ENCODE measurements around the gene DNAH2. TPM values are rescaled to one million over a fixed set of nuclear protein-coding genes. Genes with fewer than 3 reads are reported as not detected.

Gene DNAH2
- polyA plus RNA-seq, 3 donors = 0.25 to 0.43 (median 0.25) TPM

DNA sequence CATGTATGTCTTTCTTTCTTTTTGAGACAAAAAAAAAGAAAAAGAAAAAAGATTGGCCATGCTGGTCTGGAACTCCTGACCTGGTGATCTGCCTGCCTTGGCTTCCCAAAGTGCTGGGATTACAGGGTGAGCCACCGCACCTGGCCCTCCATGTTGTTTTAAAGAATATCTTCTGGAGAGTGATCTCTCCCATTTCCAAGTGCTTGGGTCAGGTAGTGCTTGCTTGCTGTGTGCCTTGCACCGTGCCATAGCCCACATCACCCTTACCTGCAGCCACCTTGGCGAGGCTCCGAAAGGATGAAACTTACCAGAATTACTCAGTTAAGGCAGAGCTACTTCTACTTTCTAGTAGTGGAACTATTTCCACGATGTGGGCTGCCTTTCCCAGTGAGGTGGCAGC, 97.4 kb downstream of the DNAH2 start:
- no peak for DNase-seq (ENCODE audit: low read depth in 3 of 3, low spot score in 2 of 3)

DNA sequence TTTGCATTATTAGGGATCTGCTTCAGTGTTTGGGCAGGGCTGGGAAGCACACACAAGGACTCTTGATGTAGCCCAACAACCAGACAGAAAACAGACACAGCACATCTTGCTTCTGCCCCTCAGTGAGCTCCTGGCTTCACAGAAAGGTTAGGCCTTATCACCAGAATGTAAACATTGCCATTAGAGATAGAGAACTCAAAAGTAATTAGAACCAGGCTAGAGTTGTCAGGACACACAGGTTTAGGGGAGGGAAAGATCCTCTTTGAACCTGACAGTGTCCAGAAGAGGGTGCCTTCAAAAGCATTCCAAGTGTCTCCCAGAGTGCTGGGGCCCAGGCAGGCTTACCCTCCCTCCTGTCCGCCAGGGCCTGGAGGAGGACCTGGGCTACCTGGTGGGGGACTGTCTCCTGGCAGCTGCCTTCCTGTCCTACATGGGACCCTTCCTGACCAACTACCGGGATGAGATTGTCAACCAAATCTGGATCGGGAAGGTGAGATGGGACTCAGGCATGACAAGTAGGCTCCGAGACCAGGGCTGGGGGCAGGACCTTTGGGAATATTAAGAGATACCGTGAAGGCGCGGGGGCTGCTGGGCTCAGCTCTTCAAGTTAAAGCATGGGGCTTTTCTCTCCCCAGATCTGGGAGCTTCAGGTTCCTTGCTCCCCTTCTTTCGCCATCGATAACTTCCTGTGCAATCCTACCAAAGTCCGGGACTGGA, 99.5 kb downstream of the DNAH2 start:
- DNase-seq (ENCODE audit: low read depth in 3 of 3, low spot score in 2 of 3) = no peak

DNA sequence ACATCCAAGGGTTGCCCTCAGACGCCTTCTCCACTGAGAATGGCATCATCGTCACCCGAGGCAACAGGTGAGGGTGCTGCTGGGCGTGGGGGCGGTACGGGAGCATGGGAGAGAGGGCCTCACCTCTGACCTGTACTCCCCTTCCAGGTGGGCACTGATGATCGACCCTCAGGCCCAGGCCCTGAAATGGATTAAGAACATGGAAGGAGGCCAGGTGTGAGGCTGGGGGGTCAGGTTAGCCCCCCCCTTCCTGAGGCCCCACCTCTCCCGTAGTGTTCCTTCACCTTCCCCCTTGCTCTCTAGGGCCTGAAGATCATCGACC, 100.1 kb downstream of the DNAH2 start:
- DNase-seq (ENCODE audit: low read depth in 3 of 3, low spot score in 2 of 3) = no peak

DNA sequence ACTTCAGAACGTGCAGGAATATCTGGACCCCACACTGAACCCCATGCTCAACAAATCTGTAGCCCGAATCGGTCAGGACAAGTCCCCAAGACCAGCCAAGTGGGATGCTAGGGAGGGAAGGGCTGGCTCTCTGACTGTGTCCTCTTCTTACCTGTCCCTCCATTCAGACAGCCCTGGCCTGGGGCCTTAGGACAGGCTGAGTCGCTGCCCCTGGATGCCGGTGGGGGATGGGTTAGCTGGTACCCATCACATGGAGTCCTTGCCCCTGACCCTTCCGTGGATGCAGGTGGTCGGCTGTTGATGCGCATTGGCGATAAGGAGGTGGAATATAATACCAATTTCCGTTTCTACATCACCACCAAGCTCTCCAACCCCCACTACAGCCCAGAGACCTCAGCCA, 100.5 kb downstream of the DNAH2 start:
- no peak for DNase-seq (ENCODE audit: low read depth in 3 of 3, low spot score in 2 of 3)

DNA sequence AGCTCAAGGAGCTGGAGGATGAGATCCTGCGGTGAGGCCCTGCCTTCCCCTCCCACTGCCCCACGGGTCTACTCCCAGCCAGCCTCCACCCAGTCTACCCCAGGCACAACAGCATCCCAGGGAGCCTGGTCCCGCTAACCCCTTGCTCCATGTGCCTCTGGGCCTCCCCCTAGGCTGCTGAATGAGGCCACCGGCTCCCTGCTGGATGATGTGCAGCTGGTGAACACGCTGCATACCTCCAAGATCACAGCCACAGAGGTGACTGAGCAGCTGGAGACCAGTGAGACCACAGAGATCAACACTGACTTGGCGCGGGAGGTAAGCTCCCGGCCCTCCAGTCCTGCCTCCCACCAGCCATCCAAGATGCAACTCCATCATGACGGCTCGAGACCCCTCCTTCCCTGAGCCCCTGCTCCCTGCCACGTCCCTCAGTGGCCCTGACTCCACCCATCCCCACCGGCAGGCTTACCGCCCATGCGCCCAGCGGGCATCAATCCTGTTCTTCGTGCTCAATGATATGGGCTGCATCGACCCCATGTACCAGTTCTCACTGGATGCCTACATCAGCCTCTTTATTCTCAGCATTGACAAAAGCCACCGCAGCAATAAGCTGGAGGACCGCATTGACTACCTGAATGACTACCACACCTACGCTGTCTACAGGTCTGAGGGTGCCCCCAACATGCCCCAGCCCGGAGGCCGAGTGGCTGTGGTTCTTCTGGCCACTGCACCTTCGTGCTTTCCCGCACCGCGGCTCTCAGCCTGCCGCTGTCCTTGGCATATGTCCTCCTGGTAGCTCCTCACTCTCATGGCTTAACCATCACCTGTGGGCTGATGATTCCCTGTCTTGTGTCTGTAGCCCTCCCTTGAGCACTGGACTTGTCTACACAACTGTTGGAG, 101.5 kb downstream of the DNAH2 start:
- no peak for DNase-seq (ENCODE audit: low read depth in 3 of 3, low spot score in 2 of 3)

DNA sequence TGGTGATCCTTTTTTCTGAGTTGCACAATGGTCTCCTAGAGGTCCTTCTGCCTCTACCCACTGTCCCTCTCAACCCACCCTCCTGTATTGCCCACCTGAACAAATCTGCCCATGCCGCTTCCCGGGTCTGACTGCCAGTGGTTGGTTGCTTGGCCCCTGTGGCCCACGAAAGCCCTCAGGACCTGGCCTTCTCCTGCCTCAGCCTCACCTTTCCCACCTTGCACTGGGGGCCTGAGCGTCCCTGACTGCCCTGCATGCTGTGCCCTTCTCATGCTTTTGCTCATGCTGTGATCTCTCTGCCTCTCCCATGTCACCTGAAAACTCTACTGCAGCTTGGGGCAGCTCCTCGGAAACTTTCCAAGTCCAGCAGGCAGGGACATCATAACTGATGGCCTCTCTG, 102.7 kb downstream of the DNAH2 start:
- no peak for DNase-seq (ENCODE audit: low read depth in 3 of 3, low spot score in 2 of 3)

DNA sequence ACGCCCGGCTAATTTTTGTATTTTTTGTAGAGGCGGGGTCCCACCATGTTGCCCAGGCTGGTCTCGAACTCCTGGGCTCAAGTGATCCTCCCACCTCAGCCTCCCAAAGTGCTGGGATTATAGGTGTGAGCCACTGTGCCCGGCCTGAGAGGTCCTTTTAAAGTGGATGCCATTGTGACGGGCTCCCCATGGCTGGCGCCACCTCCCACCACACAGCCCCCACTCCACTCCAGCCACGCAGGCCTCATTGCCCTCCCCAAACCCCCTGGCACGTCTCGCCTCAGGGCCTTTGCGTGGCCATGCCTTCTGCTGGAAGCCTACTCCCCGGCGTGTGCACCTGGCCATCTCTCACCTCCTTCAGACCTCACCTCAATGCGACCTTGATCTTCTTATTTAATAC, 104.6 kb downstream of the DNAH2 start:
- no peak for DNase-seq (ENCODE audit: low read depth in 3 of 3, low spot score in 2 of 3)

DNA sequence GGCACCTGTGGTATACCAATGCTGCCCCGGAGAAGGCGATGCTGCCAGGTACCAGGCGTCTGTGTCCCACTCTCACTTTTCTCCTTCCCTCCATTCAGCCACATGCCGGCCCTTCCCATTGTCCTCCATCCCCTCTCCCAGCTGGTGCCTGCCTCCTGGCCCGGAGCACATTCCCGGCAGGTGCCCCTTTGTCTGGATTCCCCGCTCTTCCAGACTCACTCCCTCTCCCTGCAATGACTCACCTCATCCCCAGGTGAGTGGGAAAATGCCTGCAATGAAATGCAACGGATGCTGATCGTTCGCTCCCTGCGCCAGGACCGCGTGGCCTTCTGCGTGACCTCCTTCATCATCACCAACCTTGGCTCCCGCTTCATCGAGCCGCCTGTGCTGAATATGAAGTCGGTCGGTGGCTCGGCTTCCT, 106.0 kb downstream of the DNAH2 start:
- DNase-seq (ENCODE audit: low read depth in 3 of 3, low spot score in 2 of 3) = no peak

DNA sequence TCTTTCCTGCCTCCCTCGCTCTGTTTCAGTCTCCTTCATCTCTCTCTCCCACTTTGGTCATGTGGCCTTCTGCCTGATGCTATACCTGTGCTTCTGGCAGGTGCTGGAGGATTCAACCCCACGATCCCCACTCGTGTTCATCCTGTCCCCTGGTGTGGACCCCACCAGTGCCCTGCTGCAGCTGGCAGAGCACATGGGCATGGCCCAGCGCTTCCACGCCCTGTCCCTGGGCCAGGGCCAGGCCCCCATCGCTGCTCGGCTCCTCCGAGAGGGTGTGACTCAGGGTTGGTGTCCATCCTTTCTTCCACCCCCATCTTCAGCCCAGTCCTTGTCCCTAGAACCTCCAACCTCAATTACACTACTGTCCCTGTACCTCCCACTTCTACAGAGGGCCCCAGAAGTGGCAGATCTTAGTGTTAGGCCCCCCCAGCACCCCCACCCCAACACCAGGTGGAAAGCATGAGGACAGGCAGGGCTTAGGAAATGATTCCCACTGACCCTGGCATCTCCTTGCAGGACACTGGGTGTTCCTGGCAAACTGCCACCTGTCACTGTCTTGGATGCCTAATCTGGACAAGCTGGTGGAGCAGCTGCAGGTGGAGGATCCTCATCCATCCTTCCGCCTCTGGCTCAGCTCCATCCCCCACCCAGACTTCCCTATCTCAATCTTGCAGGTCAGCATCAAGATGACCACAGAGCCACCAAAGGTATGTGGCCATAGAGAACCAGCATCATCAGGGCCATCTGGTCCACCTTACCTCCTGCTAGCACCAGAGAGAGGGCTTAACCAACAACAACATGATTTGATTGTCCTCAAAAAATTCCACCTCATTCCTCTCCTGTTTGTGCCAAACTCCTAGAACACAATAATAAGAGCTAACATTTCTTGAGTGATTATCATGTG, 106.7 kb downstream of the DNAH2 start:
- DNase-seq (ENCODE audit: low read depth in 3 of 3, low spot score in 2 of 3) = no peak

DNA sequence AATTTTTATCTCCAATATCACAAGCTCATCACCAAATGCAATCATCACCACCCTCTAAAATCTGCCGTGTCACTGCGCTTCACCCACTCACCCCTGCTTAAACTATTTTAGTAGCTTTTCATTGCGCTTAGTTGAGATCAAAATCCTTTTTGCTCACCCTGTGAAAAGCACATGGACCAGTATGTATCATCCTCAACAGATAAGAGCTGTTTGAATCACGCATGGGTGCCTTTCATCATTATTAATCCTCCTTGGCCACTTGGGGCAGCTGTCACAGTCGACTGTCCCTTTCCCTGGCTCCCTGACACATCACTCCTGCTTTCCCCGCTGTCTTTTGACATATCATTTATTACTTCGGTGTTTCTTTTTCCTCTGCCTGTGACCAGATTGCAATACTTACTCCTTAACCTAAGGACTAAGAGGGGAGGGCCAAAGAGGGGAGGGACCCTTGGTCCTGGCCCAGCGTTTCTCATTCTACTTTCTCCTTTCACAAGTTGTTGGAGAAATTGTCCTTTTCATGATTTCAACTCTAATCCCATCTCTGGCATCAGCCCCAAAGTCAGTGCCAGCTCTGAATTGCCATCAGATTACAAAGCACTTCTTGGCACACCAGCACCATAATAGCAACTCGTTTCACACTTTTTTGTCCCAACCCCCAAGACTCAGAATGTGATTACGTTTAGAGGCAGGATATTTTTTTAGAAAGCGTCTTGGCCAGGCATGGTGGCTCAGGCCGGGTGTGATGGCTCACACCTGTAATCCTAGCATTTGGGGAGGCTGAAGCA, 107.9 kb downstream of the DNAH2 start:
- DNase-seq (ENCODE audit: low read depth in 3 of 3, low spot score in 2 of 3) = no peak

DNA sequence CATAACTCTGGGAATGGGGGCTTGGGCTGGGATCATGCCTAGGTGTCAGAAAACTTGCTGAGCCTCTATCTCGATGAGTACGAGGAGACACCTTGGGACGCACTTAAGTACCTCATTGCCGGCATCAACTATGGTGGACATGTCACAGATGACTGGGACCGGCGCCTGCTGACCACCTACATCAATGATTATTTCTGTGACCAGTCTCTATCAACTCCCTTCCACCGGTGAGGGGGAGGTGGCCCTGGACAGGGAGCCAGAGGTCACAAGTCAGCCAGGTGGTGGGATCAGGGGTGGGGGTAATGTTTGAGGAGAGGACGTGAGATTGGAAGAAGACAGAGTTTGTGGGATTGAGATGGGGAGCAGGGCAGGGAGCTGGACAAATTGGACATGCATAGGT, 113.1 kb downstream of the DNAH2 start:
- DNase-seq (ENCODE audit: low read depth in 3 of 3, low spot score in 2 of 3) = no peak

DNA sequence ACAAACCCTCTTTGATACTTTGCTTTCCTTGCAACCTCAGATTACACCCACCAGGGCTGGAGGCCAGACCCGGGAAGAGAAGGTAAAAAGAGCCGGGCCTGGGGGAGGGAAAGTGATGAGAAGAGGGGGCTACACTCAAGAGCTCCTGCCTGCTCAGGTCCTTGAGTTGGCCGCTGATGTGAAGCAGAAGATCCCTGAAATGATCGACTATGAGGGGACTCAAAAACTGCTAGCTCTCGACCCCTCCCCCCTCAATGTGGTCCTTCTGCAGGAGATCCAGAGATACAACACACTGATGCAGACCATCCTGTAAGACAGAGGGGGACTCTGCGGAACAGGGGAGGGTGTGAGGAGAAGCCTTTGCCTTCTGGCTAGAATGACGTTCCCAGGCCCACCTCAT, 113.7 kb downstream of the DNAH2 start:
- no peak for DNase-seq (ENCODE audit: low read depth in 3 of 3, low spot score in 2 of 3)

DNA sequence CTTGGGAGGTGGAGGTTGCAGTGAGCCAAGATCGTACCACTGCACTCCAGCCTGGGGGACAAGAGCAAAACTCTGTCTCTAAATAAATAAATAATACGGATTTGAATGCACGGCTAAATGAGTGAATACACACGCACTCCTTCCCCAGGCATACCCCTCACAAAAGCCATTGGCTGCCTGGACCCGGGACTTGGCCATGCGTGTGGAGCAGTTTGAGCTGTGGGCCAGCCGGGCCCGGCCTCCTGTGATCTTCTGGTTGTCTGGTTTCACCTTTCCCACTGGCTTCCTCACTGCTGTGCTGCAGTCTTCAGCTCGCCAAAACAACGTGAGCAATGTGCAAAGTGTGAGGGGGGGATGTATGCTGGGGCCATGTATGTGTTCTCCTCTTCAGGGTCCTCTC, 114.9 kb downstream of the DNAH2 start:
- DNase-seq (ENCODE audit: low read depth in 3 of 3, low spot score in 2 of 3) = no peak

DNA sequence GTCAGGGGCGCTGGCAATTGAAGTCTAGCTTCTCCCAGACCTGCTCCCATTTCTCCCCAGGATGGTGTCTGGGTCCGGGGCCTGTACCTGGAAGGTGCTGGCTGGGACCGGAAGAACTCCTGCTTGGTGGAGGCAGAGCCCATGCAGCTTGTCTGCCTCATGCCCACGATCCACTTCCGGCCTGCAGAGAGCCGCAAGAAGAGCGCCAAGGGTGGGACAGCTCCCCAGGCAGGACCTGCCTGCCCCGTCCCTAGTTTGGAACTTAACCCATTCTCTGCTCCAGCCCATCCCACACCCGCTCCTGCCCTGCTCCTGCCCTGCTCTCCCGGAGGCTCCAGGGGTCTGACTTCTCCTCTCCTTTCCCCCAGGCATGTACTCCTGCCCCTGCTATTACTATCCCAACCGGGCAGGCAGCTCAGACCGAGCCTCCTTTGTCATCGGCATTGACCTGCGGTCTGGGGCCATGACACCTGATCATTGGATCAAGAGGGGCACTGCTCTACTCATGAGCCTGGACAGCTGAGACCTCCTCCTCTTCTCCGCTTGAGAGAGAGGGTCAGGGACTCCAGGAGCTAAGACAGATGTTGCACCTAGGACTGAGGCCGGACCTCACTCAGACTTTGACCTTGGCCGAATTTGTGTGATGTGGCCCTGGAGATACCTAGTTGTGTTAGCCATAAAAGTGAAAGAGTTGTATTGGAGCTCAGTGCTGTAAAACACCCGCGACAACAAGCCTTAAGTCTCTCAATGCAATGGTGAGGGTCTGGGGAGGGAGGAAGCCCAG, 115.7 kb downstream of the DNAH2 start:
- DNase-seq (ENCODE audit: low read depth in 3 of 3, low spot score in 2 of 3) = no peak

DNA sequence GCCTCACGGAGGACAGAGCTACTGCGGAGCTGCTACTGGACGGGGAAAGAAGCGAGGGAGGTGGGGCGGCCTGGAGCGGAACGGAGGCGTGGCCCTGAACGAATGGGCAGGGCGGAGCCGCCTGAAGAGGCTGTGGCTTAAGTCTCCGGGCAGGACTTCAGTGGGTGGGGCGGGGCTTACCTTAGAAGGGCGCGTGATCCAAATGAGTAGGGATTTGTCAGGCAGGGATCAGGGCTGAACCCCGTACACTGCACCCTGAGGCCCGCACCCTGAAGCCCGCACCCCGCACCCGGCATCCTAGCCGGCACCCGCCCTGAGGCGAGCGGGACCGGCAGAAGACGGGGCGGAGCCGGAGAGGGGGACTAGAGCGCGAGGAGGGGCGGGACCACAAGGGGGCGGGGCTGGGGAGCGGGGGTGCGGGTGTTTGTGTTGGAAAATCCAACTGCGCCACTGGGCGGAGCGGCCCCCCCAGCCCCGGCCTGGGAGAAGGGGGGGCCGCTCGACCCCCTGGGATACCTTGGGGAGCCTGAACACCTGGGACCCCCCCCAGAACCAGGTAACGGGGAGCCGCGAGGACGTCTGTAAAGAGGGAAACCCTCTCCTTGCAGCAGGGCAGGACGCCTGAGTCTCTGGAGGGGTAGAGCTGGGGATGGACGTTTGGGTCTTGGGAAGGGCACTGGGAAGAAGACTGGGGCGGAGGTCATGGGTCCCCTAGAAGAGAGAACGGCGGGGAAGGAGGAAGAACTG, 116.4 kb downstream of the DNAH2 start, which contains the start of gene KDM6B:
KDM6B (plus strand) TSS at position 423 of the 747 bp plus-strand sequence. CDS start 11,338 bp downstream, outside the sequence.
- DNase-seq (ENCODE audit: low read depth in 3 of 3, low spot score in 2 of 3) = peak in 1 of 3 donors; percentile 90

DNA sequence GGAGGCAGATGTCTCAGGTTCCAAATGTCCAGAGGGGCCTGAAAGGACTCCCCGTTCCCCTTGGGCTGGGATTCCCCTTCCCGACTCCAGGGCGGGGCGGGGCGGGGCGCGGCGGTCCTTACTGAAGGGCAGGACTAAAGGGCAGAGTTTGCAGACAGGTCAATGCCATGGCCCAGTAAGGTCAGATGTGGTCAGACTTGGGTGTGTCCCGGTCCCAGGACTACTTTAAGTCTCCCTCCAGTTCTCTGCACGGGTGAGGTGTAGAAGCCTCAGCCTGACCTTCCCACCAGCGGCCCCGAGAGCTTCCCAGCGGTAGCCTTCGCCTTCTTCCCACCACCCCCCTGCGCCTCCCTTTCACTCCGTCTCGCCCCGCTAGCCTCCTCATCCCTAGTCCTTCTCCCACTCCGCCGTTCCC, 117.0 kb downstream of the DNAH2 start:
- DNase-seq (ENCODE audit: low read depth in 3 of 3, low spot score in 2 of 3) = no peak

DNA sequence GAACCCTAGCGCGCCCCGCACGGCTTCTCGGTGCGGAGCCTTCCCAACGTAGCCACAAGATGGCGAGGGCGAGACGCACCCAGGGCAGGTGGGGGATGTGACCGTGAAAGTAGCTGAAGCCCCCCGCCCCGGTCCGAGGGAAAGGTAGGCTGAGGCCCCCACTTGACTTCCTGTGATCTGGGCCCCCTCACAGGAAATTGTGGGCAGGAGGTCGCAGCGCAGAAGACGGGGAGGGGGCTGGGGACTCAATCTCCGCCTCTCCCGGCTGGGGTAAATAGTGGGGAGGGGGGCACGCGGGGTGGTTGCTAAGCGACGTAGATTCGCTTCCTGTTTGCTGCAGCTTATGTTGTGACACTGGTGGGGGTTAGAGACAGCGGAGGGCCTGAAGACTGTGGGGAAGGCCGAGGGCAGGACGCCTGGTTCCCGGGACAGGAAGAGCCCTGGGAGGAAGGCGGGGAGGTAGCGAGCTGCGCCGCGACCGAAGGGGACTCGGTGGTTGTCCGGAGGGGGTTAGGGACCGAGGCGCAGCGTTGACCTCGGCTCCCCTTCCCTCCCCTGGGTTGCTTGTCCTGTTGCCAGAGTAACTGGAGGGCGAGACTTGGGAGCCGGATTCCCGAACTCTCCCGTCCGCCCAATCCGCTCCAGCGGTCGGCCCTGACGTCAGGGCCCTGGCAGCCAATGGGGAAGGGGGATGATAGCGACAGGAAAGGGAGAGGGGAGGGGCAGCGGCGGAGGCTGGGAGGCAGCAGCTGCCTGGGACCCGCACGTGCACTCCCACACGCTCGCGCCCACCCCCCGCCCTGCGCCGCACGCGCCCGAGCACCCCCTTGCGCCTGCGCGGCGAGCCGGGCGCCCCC, 117.6 kb downstream of the DNAH2 start:
- DNase-seq (ENCODE audit: low read depth in 3 of 3, low spot score in 2 of 3) = peak in 2 of 3 donors; percentile 98

Measured in right renal cortex interstitium (tissue), 3 donors.